Activated T-cell treated with anti-CD3 and anti-CD28 coated beads for 48 hours (primary cell): ENCODE measurements around the gene SMARCD3.

Source experiments
- DNase-seq: peaks from one replicate; pipeline ENCODE4 v3.0.0-alpha.2; 2020; ENCODE audit warnings: low read depth

SMARCD3 gene

DNA sequence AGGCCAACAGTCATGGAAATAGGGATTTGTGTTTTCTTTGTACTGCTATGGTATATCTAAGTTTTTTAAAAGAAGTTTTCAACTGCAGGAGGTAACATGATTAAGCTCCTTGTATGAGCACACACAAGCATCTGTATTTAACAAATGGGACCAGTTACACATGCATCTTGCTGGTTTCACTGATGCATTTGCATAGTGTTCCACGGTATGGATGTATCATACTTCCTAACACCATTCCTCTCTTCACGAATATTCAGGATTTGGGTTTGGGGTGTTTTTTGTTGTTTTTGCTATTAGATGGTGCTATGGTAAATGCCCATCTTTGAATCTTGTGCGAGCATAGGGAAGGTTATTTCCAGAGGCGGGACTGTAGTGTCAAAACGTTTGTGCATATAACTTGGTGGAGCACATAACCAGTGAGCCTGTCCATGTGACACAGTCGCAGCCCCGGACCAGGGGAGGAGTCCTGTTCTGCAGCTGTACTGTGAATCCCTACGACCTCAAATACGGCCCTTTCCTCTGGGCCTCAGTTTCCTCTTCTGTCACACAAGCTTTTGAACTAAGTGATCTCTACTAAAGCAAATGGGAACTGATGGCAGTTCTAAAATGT, 40.1 kb downstream of the SMARCD3 start:
- no peak for DNase-seq

DNA sequence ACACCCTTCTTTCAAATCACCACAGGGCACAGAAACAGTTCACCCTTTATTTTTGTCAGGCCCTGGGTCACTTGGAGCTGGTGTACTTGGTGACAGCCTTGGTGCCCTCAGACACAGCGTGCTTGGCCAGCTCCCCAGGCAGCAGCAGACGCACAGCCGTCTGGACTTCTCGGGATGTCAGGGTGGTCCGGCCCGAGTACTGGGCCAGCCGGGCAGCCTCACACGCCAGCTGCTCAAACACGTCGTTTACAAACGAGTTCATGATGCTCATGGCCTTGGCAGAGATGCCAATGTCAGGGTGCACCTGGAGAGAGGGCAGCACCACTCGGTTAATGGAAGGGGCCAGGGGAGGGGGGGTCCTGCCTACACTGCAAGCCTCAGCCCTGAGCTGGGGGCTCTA, 40.7 kb downstream of the SMARCD3 start:
- no peak for DNase-seq

DNA sequence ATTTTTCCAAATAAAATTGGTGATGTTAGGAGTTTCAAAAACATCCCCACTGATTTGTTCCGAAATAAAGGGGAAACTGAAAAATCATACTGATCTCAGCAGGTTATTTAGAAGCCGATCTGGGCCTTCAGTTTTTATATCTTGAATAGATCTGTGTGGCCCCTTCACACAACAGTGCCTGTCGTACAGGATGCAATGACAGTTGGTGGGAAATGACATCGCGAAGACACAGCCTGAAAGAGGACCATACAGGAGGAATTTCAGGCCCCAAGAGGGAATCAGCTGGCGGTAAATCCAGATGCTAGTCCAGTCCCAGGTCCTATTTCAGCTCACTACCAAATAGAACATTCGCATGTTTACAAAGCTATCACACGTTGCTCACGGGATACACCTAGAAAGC, 41.2 kb downstream of the SMARCD3 start:
- DNase-seq, result no peak

DNA sequence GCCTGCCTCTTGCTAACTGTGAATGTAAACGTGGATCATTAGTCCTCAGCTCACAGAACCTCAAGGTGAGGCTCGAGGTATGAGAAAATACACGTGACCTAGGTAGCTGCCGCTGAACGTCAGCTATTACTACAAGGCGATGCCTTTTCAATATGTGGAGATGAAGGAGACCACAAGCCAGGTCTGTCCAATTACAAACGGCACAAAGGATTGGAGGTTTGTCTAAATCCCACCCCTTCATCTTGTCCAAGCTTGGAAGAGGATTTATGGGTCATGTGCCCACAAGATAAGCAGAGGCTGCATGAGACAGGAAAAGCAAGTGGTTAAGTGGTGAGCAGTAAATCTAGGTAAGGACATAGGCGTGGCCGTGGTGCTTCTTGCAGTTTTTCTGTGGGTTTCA, 41.6 kb downstream of the SMARCD3 start:
- DNase-seq, result no peak

DNA sequence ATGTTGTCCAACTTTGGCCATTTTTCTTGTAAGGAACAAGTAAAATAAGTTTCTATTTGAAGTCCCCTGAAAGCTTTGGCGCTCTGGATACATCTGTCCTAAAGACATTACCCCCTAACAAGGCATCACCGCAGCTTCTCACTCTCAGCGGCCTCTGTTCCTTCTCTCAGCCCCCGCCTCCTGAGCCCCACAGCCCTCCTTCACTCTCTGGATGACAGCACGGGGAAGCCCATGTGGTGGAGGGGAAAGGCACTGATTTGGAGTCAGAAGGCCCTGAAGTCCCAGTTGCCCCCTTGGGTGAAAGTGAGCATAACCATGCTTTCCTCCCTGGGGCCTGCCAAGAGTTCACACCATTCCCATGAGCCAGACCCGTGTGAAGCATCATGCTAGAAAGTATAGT, 42.8 kb downstream of the SMARCD3 start:
- DNase-seq, result no peak

DNA sequence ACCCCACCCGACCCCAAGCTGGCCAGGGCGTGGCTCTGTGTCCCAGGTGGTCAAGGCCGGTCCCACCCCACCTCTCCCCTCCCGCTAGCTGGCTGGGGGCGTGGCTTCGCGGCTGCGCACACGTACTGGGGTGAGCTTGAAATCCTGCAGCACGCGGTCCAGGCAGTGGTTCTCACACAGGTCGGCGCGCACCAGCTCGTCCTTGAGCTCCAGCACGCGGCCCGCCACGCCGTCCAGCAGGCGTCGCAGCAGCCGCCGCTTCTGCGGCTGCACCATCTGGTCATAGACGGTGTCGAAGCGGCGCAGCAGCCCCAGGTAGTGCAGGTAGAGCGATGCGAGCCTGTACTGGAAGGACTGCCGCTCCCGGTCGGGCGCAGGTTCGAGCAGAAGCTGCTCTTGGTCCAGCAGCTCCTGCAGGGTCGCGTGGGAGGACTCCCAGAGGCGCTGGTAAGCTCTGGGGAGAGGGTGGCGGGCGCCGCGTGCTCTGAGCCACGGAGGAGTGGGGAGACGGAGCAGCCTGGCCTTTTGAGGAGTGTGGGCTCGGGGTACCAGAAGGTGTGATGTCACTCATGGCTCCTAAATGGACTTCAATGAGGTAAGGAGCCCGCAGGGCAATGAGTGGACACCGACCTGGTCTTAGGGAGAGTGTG, 44.0 kb downstream of the SMARCD3 start:
- DNase-seq, result no peak

DNA sequence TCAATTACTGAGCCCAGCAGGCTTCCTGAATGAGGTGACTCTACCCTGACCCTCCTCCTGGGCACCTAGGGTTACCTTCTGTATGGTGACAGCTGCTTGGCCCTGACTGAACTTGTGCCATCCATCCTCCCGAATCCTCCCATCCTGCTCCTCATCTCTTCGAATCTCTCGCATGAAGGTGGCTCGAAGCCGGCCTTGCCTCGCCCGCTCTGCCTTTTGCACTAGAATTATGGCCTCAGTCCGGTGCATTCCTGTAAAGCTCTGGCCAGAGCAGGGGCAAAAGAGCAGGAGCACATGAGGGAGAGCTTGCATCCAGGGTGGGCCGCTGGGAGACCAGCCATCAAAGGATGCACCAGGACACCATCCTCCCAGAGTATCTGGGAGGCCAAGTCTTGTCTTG, 45.7 kb downstream of the SMARCD3 start:
- DNase-seq, result no peak

DNA sequence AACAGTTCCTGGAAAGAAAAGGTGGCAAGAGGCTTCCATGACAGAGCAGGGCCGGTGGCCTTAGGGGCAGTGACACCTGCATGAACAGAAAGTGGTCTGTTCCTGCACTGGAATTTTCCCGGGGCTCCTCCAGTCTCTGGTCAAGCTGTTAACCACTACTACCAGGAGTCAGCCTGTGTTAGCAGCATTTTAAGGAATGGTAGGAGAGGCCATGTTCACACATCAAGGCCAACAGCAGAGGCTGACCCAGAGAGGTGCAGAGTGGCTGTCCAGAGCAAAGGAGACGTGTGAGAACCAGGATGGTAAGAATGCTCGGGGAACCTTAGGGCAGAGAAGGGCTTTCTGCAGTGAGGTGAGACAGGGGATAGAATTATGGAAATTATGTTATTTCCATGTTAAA, 46.7 kb downstream of the SMARCD3 start:
- DNase-seq, result no peak

DNA sequence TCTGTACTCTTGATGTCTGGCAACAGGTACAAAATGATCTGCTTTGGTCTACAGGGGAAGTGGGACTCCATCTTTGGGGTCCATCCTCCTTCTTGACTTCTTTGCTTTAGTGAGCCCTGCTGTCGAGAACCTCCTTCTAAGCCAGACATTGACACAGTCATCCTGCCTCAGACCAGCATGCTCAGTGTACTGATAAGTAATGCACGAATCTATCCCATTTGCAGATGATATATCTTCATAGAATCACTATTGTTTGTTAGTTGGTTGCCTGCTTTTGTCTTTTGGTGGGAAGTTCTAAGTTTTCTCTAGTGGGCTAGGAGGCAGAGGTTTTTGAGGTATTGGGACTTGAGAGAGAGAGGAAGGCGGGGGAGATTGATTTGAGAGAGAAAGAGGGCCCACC, 47.1 kb downstream of the SMARCD3 start:
- DNase-seq, result no peak

DNA sequence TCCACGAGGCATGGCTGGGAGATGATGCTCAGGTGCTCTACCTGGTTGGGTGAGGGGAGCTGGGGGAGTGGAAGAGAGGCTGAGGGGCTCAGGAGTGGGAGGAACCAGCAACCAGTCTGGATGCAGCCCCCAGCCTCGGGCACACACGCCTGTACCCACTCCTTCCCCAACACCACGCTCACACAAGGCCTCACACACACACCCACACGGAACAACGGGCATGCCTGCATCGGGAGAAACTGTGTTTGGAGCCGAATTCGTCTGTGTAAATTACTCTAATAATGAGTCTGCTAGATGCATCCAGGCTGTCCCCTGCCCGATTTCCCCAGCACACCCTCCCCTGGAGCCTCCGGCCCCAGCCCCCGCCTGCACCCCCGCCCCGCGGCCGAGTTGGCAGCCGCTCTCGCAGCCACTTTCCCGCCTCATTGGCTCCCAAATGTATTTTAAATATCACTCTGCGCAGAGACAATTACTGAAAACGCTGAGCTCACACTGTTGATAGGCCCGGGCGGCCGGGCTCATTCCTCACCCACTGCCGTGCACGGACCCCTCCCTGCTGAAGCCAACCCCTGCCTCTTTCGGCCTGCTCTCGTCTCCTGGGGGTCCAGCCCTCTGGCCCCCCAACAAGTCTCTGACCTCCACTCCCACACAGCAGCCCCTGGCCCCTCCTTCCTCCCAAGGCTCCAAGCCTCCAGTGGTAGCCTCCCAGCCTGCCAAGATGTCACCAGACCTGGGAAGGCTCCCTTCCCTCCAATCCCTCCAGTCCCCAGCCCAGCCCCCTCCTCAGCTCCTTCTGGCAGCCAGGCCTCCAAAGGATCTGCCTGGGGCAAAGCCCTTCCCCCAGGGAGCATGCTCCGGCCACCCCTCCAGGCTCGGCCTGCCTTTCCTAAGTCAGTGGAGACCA, 49.3 kb downstream of the SMARCD3 start:
- DNase-seq, result no peak

DNA sequence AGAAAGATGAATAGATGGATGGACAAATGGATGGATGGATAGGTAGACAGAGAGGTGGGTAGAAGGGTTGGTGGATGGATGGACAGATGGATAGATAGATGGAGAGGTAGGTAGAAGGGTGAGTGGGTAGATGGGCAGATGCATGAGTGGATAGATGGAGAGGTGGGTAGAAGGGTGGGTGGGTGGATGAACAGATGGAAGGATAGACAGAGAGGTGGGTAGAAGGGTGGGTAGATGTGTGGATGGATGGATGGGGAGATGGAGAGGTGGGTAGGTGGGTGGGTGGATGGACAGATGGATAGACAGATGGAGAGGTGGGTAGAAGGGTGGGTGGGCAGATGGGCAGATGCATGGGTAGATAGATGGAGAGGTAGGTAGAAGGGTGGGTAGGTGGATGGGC, 50.6 kb downstream of the SMARCD3 start:
- DNase-seq, result no peak

DNA sequence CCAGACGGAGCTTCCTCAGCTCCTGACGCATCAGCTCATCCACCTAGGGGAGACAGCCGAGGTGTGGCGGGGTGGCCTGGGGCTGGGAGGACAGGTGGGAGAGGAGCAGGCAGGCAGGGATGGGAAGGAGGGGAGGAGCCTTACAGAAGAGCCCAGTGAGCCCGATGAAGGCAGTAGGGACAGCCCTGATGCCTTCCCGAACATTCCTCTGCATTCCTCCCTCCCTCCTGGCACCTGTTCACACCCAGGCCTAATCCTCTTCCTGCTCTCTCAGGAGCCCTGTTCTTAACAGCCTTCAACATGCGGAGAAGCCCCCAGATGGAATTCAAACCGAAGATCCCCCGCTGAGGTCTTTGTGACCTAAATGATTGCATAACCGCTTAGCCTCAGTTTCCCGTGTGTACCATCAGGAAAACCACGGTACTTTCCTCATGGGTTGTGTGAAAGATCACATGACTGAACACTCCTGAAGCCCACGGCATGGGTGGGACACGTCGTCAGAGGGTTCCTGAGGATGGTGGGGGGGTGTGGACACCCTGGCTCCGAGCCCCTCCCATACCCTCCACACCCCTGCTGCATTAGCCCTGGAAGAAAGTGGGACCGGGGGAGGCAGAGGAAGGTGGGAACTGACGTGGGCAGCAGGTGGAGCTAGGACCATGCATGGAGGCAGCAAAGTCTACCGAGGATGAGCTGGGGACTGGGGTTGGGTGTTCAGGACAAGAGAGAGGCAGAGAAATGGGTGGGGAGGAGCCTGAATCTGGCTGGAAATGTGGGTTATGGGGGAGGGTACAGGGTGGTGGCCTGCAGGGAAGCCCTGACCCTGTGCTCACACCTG, 52.7 kb downstream of the SMARCD3 start:
- no peak for DNase-seq

DNA sequence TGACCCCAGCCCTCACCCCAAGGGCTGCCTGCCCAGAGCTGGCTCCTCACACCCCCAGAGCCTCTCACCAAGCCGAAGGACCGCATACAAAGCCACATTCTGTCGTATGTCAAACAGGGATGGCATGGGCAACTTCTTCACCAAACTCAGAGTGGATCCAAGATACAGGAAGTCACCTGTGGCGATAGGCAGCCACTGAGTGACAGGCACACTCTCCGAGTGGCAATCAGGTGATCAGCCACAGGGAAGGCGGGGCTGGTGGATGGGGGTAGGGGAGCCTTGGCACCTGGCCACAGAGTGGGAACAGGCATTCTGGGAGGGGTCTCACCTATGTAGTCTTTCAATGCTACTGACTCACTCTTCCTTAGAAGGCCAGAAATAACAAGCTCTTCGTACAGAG, 54.3 kb downstream of the SMARCD3 start:
- no peak for DNase-seq

DNA sequence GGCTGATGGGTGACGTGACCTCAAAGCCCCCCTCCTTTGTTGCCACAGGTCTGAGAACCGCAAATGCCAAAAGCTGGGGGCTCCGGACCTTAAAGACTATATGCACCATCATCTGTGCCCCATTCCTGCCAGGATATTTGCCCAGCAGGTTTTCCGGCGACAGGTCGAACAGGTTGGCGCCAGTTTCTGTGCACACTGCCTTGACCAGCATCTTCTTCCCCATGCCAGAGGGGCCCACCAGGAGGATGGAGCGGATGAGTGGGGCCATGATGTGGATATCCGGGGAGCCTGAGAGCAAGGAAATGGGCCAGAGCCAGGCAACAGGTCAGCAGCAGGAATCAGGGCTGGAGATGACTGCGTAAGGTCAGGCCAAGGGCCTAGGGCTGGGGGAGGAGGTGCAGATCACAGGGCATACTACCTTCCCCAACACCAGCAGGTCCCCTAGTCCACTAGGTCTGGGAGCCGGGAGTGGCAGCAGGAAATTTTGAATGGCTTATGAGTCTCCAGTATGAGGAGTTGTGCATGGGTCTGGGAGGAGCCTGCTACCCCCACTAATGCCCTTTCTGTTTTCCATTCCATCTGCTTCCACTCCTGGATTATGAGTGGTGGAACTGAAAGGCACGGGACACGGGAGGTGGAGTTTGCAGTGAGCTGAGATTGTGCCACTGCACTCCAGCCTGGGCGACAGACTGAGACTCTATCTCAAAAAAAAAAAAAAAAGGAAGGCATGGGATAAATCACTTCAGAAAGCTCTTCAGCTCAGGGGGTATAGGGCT, 55.1 kb downstream of the SMARCD3 start:
- no peak for DNase-seq

DNA sequence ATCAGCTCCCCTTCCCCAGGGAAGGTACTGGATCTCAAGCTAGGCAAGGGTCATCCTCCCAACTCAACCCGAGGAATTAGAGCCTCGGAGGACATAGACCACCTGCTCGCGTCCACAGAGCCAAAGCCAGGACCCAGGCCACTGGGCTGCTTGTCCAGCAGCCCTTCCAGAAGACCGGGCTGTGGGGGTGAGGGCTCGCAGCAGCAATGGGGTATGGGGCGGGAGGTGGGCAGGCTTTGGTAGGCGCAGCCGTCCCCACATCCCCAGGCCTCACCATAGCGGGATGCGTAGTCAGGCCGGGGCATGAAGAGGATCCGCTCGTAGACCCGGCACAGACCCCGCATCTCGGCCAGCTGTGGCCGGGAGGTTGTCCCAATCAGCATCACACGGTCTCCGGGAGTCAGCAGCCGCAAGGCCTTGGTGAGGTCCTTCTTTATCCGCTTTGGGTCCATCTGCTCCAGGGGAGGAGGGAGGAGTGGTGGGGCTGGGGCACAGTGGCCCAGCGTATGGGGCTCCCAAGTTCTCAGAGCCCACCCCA, 56.4 kb downstream of the SMARCD3 start:
- no peak for DNase-seq

DNA sequence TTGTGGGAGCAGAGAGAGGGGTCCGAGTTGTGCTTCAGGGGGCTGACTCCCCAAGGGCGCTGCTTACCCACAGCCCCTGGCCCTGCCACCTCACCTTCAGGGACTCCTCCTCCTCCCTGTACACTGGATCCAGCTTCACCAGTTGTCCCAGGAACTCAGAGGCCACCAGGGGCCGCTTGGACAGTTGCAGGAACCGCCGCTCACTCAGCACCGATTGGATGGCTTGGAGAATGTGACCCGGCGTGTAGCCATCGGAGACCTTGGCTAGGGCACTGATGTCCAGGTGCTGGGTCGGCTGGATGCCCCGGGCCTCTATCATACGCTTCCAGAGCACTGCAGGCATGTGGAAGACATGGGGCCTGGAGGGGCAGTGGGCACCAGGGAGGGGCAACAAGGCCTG, 57.0 kb downstream of the SMARCD3 start:
- no peak for DNase-seq

DNA sequence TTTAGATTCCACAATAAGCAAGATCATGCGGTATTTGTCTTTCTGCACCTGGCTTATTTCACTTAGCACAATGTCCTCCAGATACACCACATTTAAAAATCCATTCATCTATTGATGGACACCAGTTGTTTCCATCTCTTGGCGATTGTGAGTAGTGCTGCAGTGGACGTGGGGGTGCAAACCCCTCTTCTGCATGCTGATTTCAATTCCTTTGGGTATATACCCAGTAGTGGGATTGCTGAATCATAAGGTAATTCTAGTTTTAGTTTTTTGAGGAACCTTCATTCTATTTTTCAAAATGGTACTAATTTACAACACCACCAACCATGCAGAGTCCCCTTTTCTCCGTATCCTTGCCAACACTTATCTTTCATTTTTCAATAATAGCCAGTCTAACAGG, 59.5 kb downstream of the SMARCD3 start:
- no peak for DNase-seq
